ENCODE results near the gene UBE2H. TPM values are rescaled to one million over a fixed set of nuclear protein-coding genes. Genes with fewer than 3 reads are reported as not detected.

UBE2H gene
- total RNA-seq, 3 donors from 2014 or later, result 39.6 to 85.9 (median 40.0) TPM

- H3K4me3 ChIP-seq, result no peak overlapping the region
- no peak for TF ChIP-seq CTCF (IDR thresholded peaks at IDR 0.05)
Observed at GRCh38 chr7:129801882-129802281, 150.9 kb downstream of the UBE2H start.

GRCh38 chr7:129800901-129801300, 151.9 kb downstream of the UBE2H start:
- no peaks in the 10 kb centered on the region for H3K36me3 ChIP-seq (ENCODE audit: low read depth)
- ATAC-seq (no peak), DNase-seq (no peak)
- no peak overlapping the region for H3K4me3 ChIP-seq
- H3K4me1 ChIP-seq (ENCODE audit: low read depth), result no peaks in the 10 kb centered on the region
- TF ChIP-seq CTCF (IDR thresholded peaks at IDR 0.05), result no peak
- intact Hi-C loops (cut with DNase I, micrococcal nuclease), result no loop called here
- H3K9me3 ChIP-seq, result no peaks in the 10 kb centered on the region

More at GRCh38 chr7:129801882-129802281, 150.9 kb downstream of the UBE2H start:
- Histone ChIP-seq H3K4me1 (ENCODE audit: low read depth) (no peaks in the 10 kb centered on the region), H3K9me3 (no peaks in the 10 kb centered on the region), H3K36me3 (ENCODE audit: low read depth) (no peaks in the 10 kb centered on the region)
- intact Hi-C loops (cut with DNase I, micrococcal nuclease), result no loop called here
- no peak for DNase-seq
- peak; percentile 37 for ATAC-seq

GRCh38 chr7:129799350-129799955, 153.3 kb downstream of the UBE2H start:
- no peak for TF ChIP-seq CTCF (IDR thresholded peaks at IDR 0.05)
- Histone ChIP-seq H3K4me1 (ENCODE audit: low read depth) (no peaks in the 10 kb centered on the region), H3K9me3 (no peaks in the 10 kb centered on the region), H3K36me3 (ENCODE audit: low read depth) (no peaks in the 10 kb centered on the region), H3K4me3 (no peak overlapping the region)
- intact Hi-C loops (cut with DNase I, micrococcal nuclease), result no loop called here
- ATAC-seq, result no peak
- no peak for DNase-seq

GRCh38 chr7:129798616-129799349, 154.0 kb downstream of the UBE2H start:
- intact Hi-C loops (cut with DNase I, micrococcal nuclease), result no loop called here
- H3K4me3 ChIP-seq, result no peak overlapping the region
- TF ChIP-seq CTCF (IDR thresholded peaks at IDR 0.05), result no peak
- H3K9me3 ChIP-seq, result no peaks in the 10 kb centered on the region
- no peaks in the 10 kb centered on the region for H3K4me1 ChIP-seq (ENCODE audit: low read depth)
- no peak for DNase-seq
- no peak for ATAC-seq
- H3K36me3 ChIP-seq (ENCODE audit: low read depth), result no peaks in the 10 kb centered on the region

GRCh38 chr7:129797214-129797789, 155.5 kb downstream of the UBE2H start:
- H3K36me3 ChIP-seq (ENCODE audit: low read depth), result no peaks in the 10 kb centered on the region
- H3K4me1 ChIP-seq (ENCODE audit: low read depth), result no peaks in the 10 kb centered on the region
- intact Hi-C loops (cut with DNase I, micrococcal nuclease), result no loop called here
- no peaks in the 10 kb centered on the region for H3K9me3 ChIP-seq
- no peak for DNase-seq
- ATAC-seq, result no peak
- no peak for TF ChIP-seq CTCF (IDR thresholded peaks at IDR 0.05)
- no peak overlapping the region for H3K4me3 ChIP-seq
